Peyer's patch (tissue), 4 donors: ENCODE measurements around the gene GPX1.

Experiments
- POLR2A ChIP-seq, 2 donors: fragments of 450-650 bp; IDR thresholded peaks; one replicate each; pipeline ENCODE4 v1.5.1; 2017; ENCODE audit warnings: antibody characterized with exemption in 2 of 2, mild to moderate bottlenecking in 2 of 2, moderate library complexity in 2 of 2
- TF ChIP-seq, protein P1 (sequence below), 6 experiments: fragments of 450-650 bp in 4 of 6; fragments of 200-600 bp in 2 of 6; sonication (generic) in 1 of 6; IDR thresholded peaks; one replicate each; pipeline ENCODE4 v1.5.1; 2017 to 2019; ENCODE audit warnings: antibody characterized with exemption in 6 of 6, mild to moderate bottlenecking in 3 of 6, moderate library complexity in 1 of 6

DNA sequence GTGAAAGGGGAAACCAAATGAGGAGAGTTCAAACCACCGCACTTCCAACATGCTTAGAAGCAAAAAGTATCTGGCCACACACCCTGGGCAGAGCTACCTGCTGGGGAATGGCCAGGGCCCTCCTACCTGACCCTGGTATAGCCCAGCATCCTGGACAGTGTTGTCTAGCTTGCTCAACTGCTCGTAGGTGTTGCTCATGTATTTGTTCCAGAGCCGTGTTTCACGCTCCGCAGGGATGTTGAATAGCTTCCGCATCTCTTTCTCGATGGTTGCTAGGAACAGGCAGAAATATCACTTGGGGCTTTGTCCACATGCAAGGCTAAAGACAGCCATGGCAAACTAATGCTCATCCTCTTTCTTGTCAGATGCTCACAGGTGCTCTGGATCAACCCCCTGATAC, 33.4 kb downstream of the GPX1 start:
- TF ChIP-seq, protein P1, sequence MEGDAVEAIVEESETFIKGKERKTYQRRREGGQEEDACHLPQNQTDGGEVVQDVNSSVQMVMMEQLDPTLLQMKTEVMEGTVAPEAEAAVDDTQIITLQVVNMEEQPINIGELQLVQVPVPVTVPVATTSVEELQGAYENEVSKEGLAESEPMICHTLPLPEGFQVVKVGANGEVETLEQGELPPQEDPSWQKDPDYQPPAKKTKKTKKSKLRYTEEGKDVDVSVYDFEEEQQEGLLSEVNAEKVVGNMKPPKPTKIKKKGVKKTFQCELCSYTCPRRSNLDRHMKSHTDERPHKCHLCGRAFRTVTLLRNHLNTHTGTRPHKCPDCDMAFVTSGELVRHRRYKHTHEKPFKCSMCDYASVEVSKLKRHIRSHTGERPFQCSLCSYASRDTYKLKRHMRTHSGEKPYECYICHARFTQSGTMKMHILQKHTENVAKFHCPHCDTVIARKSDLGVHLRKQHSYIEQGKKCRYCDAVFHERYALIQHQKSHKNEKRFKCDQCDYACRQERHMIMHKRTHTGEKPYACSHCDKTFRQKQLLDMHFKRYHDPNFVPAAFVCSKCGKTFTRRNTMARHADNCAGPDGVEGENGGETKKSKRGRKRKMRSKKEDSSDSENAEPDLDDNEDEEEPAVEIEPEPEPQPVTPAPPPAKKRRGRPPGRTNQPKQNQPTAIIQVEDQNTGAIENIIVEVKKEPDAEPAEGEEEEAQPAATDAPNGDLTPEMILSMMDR (IDR thresholded peaks at IDR 0.05), result no peak
- no peak for TF ChIP-seq POLR2A (IDR thresholded peaks at IDR 0.05)
